Pons (tissue), 1 donor: ENCODE data around the gene KCNN2.
"Not testable (repeated sequence)": the region's sequence is repeated elsewhere in the genome, so short reads cannot be mapped to it uniquely, and the experiment has no call there.

ENCODE experiments used
- DNase-seq: peaks from one replicate; pipeline ENCODE4 v3.0.0-alpha.2; 2016; ENCODE audit warnings: low spot score

KCNN2 gene

GRCh38 chr5:114419959-114420358 is 58.1 kb downstream of the KCNN2 start:
- DNase-seq, result no peak

- DNase-seq, result no peak
These were observed 65.3 kb downstream of the KCNN2 start for GRCh38 chr5:114427204-114427603.

GRCh38 chr5:114430532-114430931 is 68.7 kb downstream of the KCNN2 start:
- DNase-seq, result no peak

- DNase-seq, result not testable (repeated sequence)
These were observed 70.8 kb downstream of the KCNN2 start for GRCh38 chr5:114432684-114433083.

- DNase-seq, result peak; percentile 30
These were observed 72.7 kb downstream of the KCNN2 start for GRCh38 chr5:114434396-114435219.

GRCh38 chr5:114435220-114435481 is 73.3 kb downstream of the KCNN2 start:
- DNase-seq, result no peak

- no peak for DNase-seq
These were observed 74.0 kb downstream of the KCNN2 start for GRCh38 chr5:114435885-114436299.

GRCh38 chr5:114437936-114438335 is 76.1 kb downstream of the KCNN2 start:
- DNase-seq, result no peak

GRCh38 chr5:114438471-114438870 is 76.6 kb downstream of the KCNN2 start:
- DNase-seq, result no peak

GRCh38 chr5:114447084-114447773 is 85.4 kb downstream of the KCNN2 start:
- no peak for DNase-seq

- DNase-seq, result no peak
These were observed 86.6 kb downstream of the KCNN2 start for GRCh38 chr5:114448481-114448880.

GRCh38 chr5:114449860-114450421 is 88.1 kb downstream of the KCNN2 start:
- peak; percentile 75 for DNase-seq

- DNase-seq, result no peak
These were observed 88.6 kb downstream of the KCNN2 start for GRCh38 chr5:114450437-114450836.

GRCh38 chr5:114458726-114459125 is 96.9 kb downstream of the KCNN2 start:
- no peak for DNase-seq

- no peak for DNase-seq
These were observed 105.3 kb downstream of the KCNN2 start for GRCh38 chr5:114467171-114467570.

GRCh38 chr5:114467729-114468128 is 105.9 kb downstream of the KCNN2 start:
- DNase-seq, result no peak

GRCh38 chr5:114469372-114469771 is 107.5 kb downstream of the KCNN2 start:
- no peak for DNase-seq

GRCh38 chr5:114471529-114471928 is 109.7 kb downstream of the KCNN2 start:
- no peak for DNase-seq

- DNase-seq, result no peak
These were observed 111.7 kb downstream of the KCNN2 start for GRCh38 chr5:114473541-114473940.

- no peak for DNase-seq
These were observed 116.0 kb downstream of the KCNN2 start for GRCh38 chr5:114477816-114478334.

- no peak for DNase-seq
These were observed 138.9 kb downstream of the KCNN2 start for GRCh38 chr5:114500756-114501155.

- no peak for DNase-seq
These were observed 142.7 kb downstream of the KCNN2 start for GRCh38 chr5:114504560-114504959.

GRCh38 chr5:114524221-114524620 is 162.4 kb downstream of the KCNN2 start:
- no peak for DNase-seq
